ENCODE measurements around the gene SP2.
A peak's percentile ranks its signal among the peaks of the same experiment; 100 is the strongest.

The SP2 gene

GRCh38 chr17:47855737-47856136 lies 40.3 kb upstream of the SP2 start:
- Histone ChIP-seq H3K9me3 (ENCODE audit: control insufficient read depth, low read length) (no peaks in the 10 kb centered on the region), H3K4me1 (ENCODE audit: control insufficient read depth, insufficient read depth, low read length, poor library complexity, severe bottlenecking) (peaks cover 50% of the 10 kb centered on the region), H3K4me3 (ENCODE audit: extremely low read depth, insufficient read depth, low read length, poor library complexity, severe bottlenecking) (peak overlapping the region; percentile 30), H3K36me3 (ENCODE audit: control insufficient read depth, insufficient read depth, low read length) (no peaks in the 10 kb centered on the region), H3K27ac (ENCODE audit: low read depth, low read length, severe bottlenecking) (peak overlapping the region; percentile 29)
- 35 to 50% methylated on average over 1 to 2 of the region's 3 CpGs for WGBS, 2 experiments (ENCODE audit: insufficient coverage in 2 of 2)

- H3K4me3 ChIP-seq (ENCODE audit: extremely low read depth, insufficient read depth, low read length, poor library complexity, severe bottlenecking) = no peak overlapping the region
- peaks cover 47% of the 10 kb centered on the region for H3K4me1 ChIP-seq (ENCODE audit: control insufficient read depth, insufficient read depth, low read length, poor library complexity, severe bottlenecking)
- no peaks in the 10 kb centered on the region for H3K9me3 ChIP-seq (ENCODE audit: control insufficient read depth, low read length)
- H3K36me3 ChIP-seq (ENCODE audit: control insufficient read depth, insufficient read depth, low read length) = no peaks in the 10 kb centered on the region
- H3K27ac ChIP-seq (ENCODE audit: low read depth, low read length, severe bottlenecking) = no peak overlapping the region
Observed at GRCh38 chr17:47856830-47857229, 39.2 kb upstream of the SP2 start.

GRCh38 chr17:47857551-47858455 lies 38.2 kb upstream of the SP2 start:
- no peaks in the 10 kb centered on the region for H3K36me3 ChIP-seq (ENCODE audit: control insufficient read depth, insufficient read depth, low read length)
- H3K4me3 ChIP-seq (ENCODE audit: extremely low read depth, insufficient read depth, low read length, poor library complexity, severe bottlenecking) = no peak overlapping the region
- no peaks in the 10 kb centered on the region for H3K9me3 ChIP-seq (ENCODE audit: control insufficient read depth, low read length)
- no peak overlapping the region for H3K27ac ChIP-seq (ENCODE audit: low read depth, low read length, severe bottlenecking)
- H3K4me1 ChIP-seq (ENCODE audit: control insufficient read depth, insufficient read depth, low read length, poor library complexity, severe bottlenecking) = peaks cover 44% of the 10 kb centered on the region
- WGBS, 2 experiments (ENCODE audit: insufficient coverage in 2 of 2) = 46 to 50% methylated on average over 9 to 12 of the region's 16 CpGs

GRCh38 chr17:47860386-47860785 lies 35.6 kb upstream of the SP2 start:
- H3K4me1 ChIP-seq (ENCODE audit: control insufficient read depth, insufficient read depth, low read length, poor library complexity, severe bottlenecking) = peaks cover 39% of the 10 kb centered on the region
- no peak overlapping the region for H3K27ac ChIP-seq (ENCODE audit: low read depth, low read length, severe bottlenecking)
- H3K36me3 ChIP-seq (ENCODE audit: control insufficient read depth, insufficient read depth, low read length) = no peaks in the 10 kb centered on the region
- 89 to 100% methylated on average over 1 to 2 of the region's 5 CpGs for WGBS, 2 experiments (ENCODE audit: insufficient coverage in 2 of 2)
- no peak overlapping the region for H3K4me3 ChIP-seq (ENCODE audit: extremely low read depth, insufficient read depth, low read length, poor library complexity, severe bottlenecking)
- no peaks in the 10 kb centered on the region for H3K9me3 ChIP-seq (ENCODE audit: control insufficient read depth, low read length)

DNA sequence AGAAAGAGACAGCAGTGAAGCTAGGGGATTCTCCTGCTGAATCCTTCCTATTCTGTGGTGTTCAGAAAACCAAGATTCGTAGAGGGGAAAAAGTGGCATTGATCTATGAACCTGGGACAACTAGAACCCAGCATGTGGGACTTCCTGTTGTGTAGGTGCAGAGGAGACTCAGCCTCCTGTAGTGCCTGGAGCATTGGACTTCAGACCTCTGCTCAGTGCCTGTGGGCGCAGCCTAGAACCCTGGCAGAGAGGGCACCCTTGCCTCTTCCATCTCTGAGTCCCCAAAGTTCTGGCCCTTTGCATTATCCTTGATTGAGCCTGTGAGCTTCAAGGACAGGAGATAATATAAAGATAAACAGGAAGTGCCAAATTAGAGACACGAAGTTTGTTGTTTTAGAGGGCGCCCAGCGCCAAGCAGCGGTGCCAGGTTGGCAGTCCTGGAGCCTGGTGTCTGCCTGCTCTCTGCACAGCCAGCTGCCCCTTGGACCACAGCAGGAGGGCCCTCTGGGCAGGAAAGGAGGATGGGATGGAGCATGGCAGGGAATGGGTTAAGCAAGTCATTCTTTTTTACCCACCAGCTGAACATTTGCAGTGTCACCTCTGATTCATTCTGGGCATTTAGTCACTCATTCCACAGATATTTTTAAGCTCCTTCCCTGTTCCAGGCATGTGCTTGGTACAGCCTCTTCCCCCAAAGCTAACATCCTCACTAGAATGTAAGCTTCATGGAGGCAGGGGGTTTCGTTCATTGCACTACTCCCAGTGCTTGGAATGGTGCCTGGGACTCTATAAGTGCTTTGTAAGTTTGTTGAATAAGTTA lies 33.2 kb upstream of the SP2 start:
- Histone ChIP-seq H3K27ac (ENCODE audit: low read depth, low read length, severe bottlenecking) (peak overlapping the region; percentile 71), H3K9me3 (ENCODE audit: control insufficient read depth, low read length) (no peaks in the 10 kb centered on the region), H3K4me3 (ENCODE audit: extremely low read depth, insufficient read depth, low read length, poor library complexity, severe bottlenecking) (no peak overlapping the region), H3K4me1 (ENCODE audit: control insufficient read depth, insufficient read depth, low read length, poor library complexity, severe bottlenecking) (peaks cover 30% of the 10 kb centered on the region), H3K36me3 (ENCODE audit: control insufficient read depth, insufficient read depth, low read length) (no peaks in the 10 kb centered on the region)
- WGBS, 2 experiments (ENCODE audit: insufficient coverage in 2 of 2) = 91 to 94% methylated on average over 6 to 7 of the region's 7 CpGs

- H3K27ac ChIP-seq (ENCODE audit: low read depth, low read length, severe bottlenecking) = no peak overlapping the region
- H3K4me1 ChIP-seq (ENCODE audit: control insufficient read depth, insufficient read depth, low read length, poor library complexity, severe bottlenecking) = peaks cover 33% of the 10 kb centered on the region
- H3K9me3 ChIP-seq (ENCODE audit: control insufficient read depth, low read length) = no peaks in the 10 kb centered on the region
- H3K36me3 ChIP-seq (ENCODE audit: control insufficient read depth, insufficient read depth, low read length) = no peaks in the 10 kb centered on the region
- 92 to 93% methylated on average over 2 to 6 of the region's 7 CpGs for WGBS, 2 experiments (ENCODE audit: insufficient coverage in 2 of 2)
- H3K4me3 ChIP-seq (ENCODE audit: extremely low read depth, insufficient read depth, low read length, poor library complexity, severe bottlenecking) = no peak overlapping the region
Observed at GRCh38 chr17:47864791-47865216, 31.2 kb upstream of the SP2 start.

DNA sequence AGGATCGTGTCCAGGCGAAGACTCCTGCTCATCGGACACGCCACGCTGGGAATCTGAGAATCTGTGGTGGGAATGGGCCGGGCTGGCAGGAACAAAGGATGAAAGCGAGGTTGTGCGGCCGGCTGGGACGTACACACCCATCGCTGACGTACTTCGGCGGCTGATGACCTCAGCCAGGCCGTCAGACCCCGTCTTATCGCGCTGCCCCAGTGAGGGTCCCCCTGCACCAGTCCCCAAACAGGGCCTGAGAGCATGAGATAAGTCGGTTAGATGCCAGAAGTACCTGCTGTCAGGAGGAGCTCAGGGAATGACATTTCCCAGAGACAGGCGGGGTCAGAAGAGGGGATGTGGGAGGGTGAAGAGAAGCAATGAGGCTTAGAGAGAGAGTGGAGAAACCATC lies 29.1 kb upstream of the SP2 start:
- H3K9me3 ChIP-seq (ENCODE audit: control insufficient read depth, low read length) = no peaks in the 10 kb centered on the region
- H3K4me3 ChIP-seq (ENCODE audit: extremely low read depth, insufficient read depth, low read length, poor library complexity, severe bottlenecking) = no peak overlapping the region
- peaks cover 39% of the 10 kb centered on the region for H3K4me1 ChIP-seq (ENCODE audit: control insufficient read depth, insufficient read depth, low read length, poor library complexity, severe bottlenecking)
- no peaks in the 10 kb centered on the region for H3K36me3 ChIP-seq (ENCODE audit: control insufficient read depth, insufficient read depth, low read length)
- WGBS, 2 experiments (ENCODE audit: insufficient coverage in 2 of 2) = 90% methylated on average over 20 of the region's 20 CpGs
- peak overlapping the region; percentile 10 for H3K27ac ChIP-seq (ENCODE audit: low read depth, low read length, severe bottlenecking)

DNA sequence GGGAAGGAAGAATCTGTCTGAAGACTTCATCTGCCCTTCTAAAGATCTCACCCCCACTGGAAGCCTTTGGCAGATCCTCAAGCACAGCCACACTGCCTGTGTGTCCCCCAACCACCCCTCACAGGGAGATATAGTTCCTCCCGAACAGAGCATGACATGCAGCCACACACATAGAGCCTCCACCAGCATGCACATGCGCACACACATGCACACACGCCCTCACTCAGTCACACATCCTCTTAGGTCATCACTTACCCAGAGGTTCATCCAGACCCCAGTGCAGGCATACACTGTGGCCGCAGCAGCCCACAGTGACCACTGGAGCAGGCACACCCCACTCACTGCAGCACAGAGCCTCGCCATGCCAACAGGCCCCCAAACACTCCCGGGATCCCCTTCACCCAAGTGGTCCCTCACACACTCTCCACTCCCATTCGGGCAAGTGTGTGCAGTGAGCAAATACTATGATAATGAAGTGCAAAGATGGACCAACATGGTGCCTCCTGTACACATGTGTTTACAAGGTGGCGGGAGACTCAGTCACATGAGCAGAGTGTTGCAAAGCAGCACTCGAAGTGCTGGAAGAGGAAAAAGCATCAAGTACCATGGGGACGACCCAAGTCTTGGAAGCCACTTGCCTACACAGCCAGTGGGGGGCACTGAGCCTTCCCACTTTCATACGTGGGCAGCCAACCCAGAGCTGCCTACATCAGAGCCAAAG lies 28.1 kb upstream of the SP2 start:
- H3K4me1 ChIP-seq (ENCODE audit: control insufficient read depth, insufficient read depth, low read length, poor library complexity, severe bottlenecking) = peaks cover 43% of the 10 kb centered on the region
- no peaks in the 10 kb centered on the region for H3K36me3 ChIP-seq (ENCODE audit: control insufficient read depth, insufficient read depth, low read length)
- WGBS, 2 experiments (ENCODE audit: insufficient coverage in 2 of 2) = 95 to 96% methylated on average over 5 to 9 of the region's 11 CpGs
- H3K9me3 ChIP-seq (ENCODE audit: control insufficient read depth, low read length) = no peaks in the 10 kb centered on the region
- no peak overlapping the region for H3K27ac ChIP-seq (ENCODE audit: low read depth, low read length, severe bottlenecking)
- no peak overlapping the region for H3K4me3 ChIP-seq (ENCODE audit: extremely low read depth, insufficient read depth, low read length, poor library complexity, severe bottlenecking)

DNA sequence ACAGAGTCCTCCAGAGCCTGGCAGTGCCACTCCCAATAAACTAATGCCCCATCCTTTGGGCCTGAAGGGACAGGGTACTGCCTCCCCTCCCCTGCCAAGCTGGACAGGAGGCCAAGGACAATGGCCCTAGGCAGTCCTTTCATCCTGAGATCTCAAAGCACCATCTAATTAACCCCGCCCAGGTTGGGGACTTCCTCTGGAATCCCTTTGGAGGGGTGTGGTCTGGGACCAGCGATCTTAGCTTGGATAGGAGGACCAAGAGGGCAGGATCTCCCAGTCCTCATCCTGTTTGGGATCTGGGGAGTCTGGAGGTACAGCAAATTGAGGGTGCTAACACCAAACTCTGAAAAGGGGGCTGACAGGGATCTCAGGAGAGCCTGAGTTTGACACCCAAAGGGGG lies 26.9 kb upstream of the SP2 start:
- H3K27ac ChIP-seq (ENCODE audit: low read depth, low read length, severe bottlenecking) = no peak overlapping the region
- H3K4me3 ChIP-seq (ENCODE audit: extremely low read depth, insufficient read depth, low read length, poor library complexity, severe bottlenecking) = no peak overlapping the region
- H3K4me1 ChIP-seq (ENCODE audit: control insufficient read depth, insufficient read depth, low read length, poor library complexity, severe bottlenecking) = peaks cover 47% of the 10 kb centered on the region
- H3K36me3 ChIP-seq (ENCODE audit: control insufficient read depth, insufficient read depth, low read length) = no peaks in the 10 kb centered on the region
- H3K9me3 ChIP-seq (ENCODE audit: control insufficient read depth, low read length) = no peaks in the 10 kb centered on the region
- 33% methylated on average over 2 of the region's 2 CpGs; no CpG with 5 or more reads in 1 of the 2 experiments for WGBS, 2 experiments (ENCODE audit: insufficient coverage in 2 of 2)

GRCh38 chr17:47870056-47870455 lies 26.0 kb upstream of the SP2 start:
- no CpG with 5 or more reads among the region's 1 CpG for WGBS, 2 experiments (ENCODE audit: insufficient coverage in 2 of 2)
- Histone ChIP-seq H3K36me3 (ENCODE audit: control insufficient read depth, insufficient read depth, low read length) (no peaks in the 10 kb centered on the region), H3K4me3 (ENCODE audit: extremely low read depth, insufficient read depth, low read length, poor library complexity, severe bottlenecking) (no peak overlapping the region), H3K4me1 (ENCODE audit: control insufficient read depth, insufficient read depth, low read length, poor library complexity, severe bottlenecking) (peaks cover 53% of the 10 kb centered on the region), H3K9me3 (ENCODE audit: control insufficient read depth, low read length) (no peaks in the 10 kb centered on the region), H3K27ac (ENCODE audit: low read depth, low read length, severe bottlenecking) (peak overlapping the region; percentile 29)
